Parietal lobe (tissue), 1 donor: ENCODE measurements around the gene TEX48. TPM values are rescaled to one million over a fixed set of nuclear protein-coding genes. Genes with fewer than 3 reads are reported as not detected.

Experiments used
- total RNA-seq: library from RNA; depleted of rRNA; stranded (reverse); fragments of >200 nt; gene quantifications from one replicate; pipeline ENCODE4 v1.2.3, GENCODE V29; 2014

The TEX48 gene, protein sequence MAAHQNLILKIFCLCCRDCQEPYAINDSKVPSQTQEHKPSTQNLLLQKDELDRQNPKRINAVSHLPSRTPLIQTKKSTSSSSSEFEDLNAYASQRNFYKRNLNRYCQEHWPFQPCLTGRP
- not detected for total RNA-seq

DNA sequence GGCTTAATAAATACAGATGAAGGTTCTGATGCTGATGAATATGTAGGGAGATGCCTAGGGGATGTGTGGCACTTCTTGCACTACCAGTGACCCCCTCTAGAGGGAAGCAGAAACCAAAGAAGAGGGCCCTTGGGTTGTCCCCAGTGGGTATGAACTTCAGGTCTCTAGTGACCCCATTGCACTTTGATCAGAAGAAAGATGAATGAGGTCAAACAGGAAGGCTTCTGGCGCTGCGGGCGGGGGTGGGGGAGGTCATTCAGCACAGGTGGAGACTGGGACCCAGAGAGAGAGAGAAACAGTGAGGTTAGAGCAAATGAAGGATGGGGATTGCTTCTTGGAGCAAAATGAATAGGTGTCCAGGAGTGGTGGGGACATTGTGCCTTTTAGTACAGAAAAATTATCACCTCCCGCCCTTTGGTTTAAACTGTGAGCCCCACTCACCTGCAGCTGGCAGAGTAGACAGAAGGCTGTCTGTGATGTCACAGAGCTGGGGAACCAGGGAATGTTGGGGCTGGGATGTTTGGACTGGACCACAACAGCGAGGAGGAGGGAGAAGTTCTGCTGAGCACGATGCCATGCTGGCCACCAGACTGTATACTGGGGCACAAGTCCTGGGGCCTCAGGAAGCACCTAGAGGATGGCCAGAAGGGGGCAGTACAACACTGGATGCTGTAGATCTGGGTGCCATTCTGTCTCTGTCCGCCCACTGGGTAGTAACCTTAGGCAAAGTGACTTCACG, at the start of gene TEX48:
Gene TEX48, minus strand, starts transcription at position 599 of the 739 bp plus-strand sequence. CDS start 10,469 bp downstream, outside the sequence.

DNA sequence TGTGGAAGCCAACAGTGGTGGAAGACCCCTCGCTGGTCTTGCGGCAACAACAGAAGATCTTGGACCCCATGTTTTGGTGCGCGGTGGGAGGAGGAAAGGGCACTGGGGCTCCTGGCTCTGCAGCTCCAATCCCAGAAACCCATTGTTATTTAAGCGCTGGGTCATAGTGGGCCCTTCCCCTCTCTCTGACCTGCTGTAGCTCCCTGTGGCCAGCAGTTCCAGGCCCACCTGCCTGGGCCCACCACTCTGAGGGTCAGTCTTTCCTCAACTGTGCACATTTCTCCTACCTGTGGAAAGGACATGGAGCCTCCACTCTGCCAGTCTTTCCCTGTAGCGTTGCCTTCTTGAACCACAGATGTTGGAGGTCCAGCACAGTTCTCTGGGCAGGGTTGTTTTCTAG, 24.3 kb downstream of the TEX48 start, which contains the start of gene TEX53:
Gene TEX53, minus strand, starts transcription at position 101 of the 400 bp plus-strand sequence. Its CDS starts 31 bp downstream, at position 70.

Other genes with a start within 250 kb of the TEX48 start
- 1.9 TPM for gene WHRN, start 176.7 kb downstream of the TEX48 start, total RNA-seq
- 75.7 TPM for gene ATP6V1G1, start 94.4 kb downstream of the TEX48 start, total RNA-seq
- gene TMEM268, start 70.9 kb downstream of the TEX48 start, total RNA-seq, result 25.0 TPM
- not detected for gene TEX53, start 24.4 kb downstream of the TEX48 start, total RNA-seq
- under 0.01 TPM for gene TNFSF15, start 123.8 kb upstream of the TEX48 start, total RNA-seq
- 0.31 TPM for gene TNFSF8, start 248.4 kb upstream of the TEX48 start, total RNA-seq